ENCODE measurements around the gene MORF4L2.
"Not testable (repeated sequence)": the region's sequence is repeated elsewhere in the genome, so short reads cannot be mapped to it uniquely, and the experiment has no call there.

MORF4L2 gene

DNA sequence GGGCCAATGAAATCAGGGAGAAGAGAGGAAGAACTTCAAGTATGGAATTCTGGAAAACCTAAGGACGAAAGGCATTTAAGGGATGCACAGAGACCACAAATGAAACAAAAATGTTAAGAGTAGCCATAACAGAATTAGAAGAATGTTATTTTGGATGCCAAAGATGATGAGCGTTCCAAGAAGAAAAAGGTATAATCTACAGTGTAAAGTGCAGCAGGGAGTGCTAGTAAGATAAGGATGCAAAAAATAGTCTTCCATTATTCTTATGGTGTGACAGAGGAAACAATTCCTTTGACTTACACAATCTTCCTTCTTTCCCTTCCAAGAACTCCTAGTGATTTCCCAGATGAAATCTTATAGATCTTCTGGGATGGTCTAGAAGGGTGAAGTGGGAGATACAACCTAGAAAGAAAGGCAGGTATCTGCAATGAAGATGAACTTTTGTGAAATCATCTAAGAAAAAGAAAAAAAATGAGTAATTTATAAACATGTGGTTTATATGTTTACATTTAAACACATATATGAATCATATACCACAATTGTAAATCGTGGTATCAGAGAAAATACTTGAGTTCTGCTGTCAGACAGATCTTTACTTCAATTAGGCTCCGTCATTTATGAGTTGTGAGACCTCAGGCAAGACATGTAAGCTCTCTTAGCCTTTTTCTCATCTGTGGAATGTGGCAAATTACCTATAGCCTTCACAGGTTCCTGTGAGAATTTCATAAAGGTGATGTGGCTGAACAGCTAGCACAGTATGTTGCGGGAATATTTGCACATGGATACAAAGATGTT lies 8.1 kb downstream of the MORF4L2 start:
- DNase-seq (ENCODE audit: low read depth) = no peak

DNA sequence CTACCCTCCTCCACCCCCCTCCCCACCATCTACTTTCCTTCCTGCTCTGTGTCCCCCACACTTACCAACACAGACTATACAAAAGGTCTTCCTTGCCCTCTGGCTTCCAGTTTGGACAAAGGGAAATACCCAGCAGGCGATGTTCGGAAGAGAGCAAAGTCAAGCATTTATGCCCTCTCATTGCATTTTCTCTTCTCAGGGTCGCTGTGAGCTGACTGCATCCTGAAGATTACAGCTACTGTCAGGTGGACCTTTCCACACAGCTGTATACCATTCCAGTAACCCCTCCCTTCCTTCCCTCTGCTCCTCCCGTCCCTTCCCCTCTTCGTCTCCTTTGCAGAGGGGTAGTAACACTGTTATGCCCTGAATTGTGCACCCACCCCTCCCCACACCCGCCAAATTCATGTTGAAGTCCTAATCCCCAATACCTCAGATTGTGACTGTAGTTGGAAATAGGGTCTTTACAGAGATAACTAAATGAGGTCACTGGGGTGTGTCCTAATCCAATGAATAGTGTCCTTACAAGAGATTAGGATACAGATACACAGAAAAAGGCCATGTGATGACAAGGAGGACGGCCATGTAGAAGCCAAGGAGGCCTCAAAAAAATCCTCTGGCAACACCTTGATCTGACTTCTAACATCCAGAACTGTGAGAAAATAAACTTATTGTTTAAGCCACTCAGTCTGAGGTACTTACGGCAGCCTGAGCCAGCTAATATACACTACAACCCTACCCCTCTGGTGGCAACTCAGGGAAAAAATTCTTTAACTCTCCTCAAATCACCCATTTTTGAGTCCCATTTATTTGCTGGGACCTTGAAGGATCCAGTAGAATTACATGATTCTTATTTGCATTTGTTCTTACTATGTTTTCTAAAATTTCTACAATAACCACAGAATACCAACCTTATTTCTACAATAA lies 11.7 kb downstream of the MORF4L2 start:
- no peak for DNase-seq (ENCODE audit: low read depth)

DNA sequence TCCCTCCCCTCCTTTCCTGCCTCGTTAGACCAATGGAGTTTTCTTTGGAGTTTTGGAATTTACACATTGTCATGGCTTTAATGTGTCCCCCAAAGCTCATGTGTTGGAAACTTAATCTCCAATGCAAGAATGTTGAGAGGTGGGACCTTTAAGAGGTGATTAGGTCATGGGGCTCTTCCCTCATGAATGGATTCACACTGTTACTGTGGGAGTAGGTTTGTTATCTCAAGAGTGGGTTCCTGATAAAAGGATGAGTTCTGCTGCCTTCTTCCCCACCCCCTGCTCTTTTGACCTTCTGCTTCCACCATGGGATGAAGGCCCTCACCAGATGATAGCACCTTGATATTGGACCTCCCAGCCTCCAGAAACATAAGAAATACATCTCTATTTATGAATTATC lies 16.8 kb downstream of the MORF4L2 start:
- no peak for DNase-seq (ENCODE audit: low read depth)

DNA sequence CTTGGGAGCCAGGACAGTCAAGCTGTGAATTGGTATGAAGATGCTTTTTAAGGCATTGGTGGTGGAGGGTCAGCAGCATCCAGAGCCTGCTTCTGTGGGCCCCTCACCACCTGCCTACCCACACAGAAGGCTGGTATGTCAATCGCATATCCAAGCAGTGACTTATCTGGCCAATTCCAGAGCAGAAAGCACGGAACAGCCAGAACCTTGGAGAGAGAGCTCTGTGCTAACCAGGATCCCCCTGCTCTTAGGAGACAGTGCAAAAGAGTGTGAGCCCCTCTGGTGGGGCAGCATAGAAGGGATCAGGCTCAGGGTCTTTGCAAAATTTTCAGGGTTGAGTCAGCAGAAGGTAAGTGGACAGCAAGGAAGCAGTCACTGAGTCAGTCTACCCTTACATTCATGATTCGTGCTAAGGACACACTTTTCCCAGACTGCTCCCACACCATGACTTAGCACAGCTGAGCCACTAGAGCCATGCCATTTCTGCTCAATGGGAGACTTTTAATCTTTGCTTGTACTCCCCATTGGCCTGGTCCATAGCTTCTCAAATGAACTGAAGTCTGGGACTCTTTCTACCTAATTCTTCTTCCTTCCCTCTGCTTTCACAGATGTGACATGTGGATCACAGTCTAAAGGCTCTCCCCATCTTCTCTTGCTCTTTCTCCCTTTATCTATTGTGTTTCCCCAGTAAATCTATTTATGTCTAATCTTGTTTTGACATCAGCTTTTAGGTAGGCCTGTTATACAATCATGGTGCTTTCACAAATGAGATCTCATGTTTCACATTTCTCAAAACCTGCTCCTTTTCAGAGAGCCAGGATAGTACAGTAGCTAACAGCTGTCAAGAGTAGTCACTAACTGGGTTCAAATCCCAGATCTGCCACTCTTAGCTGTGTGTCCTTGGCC lies 20.0 kb downstream of the MORF4L2 start:
- no peak for DNase-seq (ENCODE audit: low read depth)

DNA sequence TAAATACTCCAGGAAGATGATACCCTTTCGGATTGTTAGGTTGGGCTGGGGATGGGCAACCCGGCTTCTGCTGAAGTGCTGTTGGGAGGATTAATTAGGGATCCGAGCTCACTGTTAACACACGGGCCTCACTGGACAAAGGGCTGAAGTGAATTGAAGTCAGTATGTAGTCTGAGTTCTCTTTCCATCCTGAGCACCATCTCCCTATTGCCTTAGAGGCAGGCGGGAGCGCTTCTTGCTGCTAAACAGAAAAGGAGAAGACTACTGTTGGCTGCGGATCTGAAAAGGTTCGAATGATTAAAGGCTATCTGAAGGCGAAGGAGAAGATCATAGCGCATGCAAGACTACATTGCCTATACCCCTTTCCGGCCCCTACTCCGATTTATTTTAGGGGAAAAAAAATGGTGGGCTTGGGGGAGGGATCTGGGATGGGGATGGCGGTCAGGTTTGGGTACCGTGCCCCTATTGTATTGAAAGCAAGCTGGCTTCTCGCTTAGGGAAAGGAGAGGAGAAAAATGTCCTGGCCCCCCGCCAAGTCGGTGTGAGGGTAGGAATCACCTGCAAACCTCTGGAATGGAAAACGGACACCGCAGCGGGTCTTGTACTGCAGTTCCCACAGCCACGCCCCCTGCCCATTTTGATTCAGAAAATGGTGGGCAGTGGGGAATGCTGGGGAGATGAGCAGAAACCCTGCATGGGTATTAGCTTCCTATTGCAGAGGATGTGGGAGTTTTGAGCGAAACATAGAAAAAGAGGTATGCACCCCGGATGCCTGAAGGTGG lies 22.3 kb downstream of the MORF4L2 start:
- DNase-seq (ENCODE audit: low read depth) = no peak

DNA sequence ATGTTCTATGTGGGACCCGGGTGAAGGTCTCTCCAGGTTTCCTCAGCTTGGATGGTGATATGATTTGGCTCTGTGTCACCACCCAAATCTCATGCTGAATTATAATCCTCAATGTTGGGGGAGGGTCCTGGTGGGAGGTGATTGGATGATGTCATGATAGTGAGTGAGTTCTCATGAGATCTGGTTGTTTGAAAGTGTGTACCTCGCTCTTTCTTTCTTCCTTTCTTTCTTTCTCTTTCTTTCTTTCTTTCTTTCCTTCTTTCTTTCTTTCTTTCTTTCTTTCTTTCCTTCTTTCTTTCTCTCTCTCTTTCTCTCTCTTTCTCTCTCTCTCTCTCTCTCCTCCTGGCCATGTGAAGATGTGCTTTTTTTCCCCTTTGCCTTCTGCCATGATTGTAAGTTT lies 27.0 kb downstream of the MORF4L2 start:
- DNase-seq (ENCODE audit: low read depth) = not testable (repeated sequence)

DNA sequence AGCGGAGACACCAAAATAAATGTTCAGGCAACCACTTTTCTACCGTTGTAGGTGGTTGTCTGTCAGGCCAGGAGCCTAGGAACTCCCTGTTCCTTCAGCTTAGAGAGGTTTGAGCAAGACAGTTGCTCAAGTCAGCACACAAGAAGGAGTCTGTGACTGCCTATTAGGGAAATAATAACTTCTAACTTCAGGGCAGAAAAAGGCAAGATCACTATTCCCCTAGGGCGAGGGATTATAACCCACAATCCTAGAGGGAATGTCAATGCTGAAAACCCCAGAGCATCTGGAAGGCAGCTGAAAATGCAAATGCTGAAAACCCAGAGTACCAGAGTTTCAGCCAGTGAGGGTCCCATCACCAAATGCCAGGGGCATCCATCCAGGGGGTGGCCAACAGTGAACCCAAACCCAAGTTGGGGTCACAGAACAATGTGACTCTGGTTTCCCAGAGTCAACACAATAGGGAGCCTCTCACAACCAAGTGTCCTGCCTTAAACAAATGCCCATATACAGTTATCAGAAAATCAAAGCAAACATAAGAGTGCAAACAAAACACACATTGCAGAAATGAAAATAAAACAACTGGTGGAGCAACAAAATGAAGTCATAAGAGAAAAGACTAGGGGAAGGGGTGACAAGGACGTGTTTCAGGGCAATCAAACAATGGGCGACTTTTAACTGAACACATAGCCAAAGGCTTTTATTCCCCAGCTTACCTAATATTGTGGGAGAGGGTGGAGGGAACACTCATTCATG lies 27.6 kb downstream of the MORF4L2 start:
- DNase-seq (ENCODE audit: low read depth) = no peak

DNA sequence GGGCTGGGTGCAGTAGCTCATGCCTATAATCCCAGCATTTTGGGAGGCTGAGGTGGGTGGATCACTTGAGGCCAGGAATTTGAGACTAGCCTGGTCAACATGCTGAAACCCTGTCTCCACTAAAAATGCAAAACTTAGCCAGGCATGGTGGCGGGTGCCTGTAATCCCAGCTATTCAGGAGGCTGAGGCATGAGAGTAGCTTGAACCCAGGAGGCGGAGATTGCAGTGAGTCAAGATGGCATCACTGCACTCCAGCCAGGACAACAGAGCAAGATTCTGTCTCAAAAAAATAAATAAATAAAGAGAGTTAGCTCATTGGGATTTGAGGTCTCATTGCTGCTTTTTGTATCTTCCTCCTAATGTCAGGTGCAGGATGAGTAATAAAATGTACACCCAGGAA lies 29.4 kb downstream of the MORF4L2 start:
- DNase-seq (ENCODE audit: low read depth) = not testable (repeated sequence)

DNA sequence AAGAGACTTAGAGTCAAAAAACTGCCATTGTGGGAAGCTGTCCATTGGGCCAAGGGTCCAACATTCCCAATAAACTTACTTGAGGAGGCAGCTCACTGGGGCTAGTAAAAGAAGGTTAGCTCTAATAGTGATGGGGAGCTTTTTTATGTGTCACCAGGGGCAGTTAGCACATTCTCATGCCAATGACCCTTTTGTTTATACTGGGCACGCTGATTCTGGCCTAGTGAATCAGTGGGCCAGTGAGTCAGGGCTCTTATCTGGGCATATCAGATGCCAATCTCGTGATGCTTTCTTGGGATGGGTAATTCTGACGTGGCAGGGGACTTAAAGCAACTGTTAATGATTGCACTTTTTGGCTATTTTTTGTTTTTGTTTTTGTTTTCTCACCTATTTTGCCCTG lies 29.9 kb downstream of the MORF4L2 start:
- DNase-seq (ENCODE audit: low read depth) = no peak

DNA sequence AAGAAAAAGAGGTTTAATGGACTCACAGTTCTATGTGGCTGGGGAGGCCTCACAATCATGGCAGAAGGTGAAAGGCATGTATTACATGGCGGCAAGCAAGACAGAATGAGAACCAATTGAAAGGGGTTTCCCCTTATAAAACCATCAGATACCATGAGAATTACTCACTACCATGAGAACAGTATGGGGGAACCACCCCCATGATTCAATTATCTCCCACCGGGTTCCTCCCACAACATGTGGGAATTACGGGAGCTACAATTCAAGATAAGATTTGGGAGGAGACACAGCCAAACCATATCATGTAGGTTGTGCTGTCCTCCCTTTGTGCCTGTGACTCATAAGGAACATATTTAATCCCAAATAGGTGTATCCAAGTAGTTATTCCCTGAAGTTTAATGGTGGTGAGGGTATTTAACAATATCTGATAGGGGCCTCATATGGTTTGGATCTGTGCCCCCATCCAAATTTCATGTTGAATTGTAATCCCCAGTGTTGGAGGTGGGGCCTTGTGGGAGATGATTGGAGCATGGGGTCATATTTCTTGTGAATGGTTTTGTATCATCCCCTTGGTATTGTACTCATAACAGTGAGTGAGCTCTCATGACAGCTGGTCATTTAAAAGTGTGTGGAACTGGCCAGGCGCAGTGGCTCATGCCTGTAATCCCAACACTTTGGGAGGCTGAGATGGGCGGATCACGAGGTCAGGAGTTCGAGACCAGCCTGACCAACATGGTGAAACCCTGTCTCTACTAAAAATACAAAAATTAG lies 31.1 kb downstream of the MORF4L2 start:
- DNase-seq (ENCODE audit: low read depth) = not testable (repeated sequence)

DNA sequence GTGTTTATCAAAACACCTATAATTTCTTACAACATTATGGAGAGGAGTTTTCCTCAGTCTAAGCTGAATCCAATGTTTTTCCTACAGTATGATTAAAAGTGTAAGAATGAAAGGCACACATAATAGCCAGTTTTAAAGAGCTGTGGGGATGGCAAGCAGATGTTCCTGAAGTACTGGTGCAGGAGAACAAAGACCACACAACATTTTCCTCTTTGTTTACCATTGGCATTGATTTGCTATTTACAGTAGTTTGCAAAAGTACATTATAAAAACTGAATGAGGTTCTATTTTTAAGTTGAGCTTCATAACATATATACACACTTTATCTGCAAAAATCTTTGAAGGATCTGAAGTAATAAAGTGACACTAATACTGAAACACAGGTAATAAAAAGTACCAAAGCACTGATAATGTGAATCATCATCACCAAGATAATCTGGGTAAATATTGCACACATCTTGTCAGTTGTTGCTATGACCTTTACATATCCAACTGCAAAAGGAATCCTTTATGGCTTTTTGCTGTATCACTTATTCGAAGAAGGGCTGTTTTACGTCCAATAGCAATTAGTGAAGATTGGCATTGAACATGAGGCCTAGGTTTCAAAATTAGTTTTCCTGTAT lies 35.2 kb downstream of the MORF4L2 start:
- DNase-seq (ENCODE audit: low read depth) = no peak

DNA sequence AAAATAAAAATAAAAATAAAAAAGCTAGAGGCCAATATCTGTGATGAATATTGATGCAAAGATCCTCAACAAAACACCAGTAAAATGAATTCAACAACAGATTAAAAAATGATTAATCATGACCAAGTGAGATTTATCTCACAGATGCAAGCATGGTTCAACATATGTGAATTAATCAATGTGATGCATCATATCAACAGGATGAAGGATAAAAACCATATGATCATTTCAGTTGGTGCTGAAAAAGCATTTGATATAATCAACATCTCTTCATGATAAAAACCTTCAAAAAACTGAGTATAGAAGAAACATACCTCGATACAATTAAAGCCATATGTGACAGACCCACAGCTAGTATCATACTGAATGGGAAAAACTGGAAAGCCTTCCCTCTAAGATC lies 38.9 kb downstream of the MORF4L2 start:
- no peak for DNase-seq (ENCODE audit: low read depth)

DNA sequence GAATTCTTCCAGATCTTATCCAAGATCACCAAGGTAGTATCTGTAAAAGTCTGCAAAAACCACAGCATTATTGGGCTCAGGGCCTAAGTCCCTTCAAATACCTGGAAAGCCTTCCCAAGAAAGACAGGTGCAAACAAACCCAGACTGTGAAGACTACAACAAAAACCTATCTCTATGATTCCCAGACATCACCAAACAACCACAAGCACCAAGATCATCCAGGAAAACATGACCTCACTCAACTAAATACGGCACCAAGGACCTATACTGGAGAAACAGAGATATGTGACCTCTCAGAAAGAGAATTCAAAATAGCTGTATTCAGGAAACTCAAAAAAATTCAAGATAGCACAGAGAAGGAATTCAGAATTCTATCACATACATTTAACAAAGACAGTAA lies 42.4 kb downstream of the MORF4L2 start:
- no peak for DNase-seq (ENCODE audit: low read depth)

DNA sequence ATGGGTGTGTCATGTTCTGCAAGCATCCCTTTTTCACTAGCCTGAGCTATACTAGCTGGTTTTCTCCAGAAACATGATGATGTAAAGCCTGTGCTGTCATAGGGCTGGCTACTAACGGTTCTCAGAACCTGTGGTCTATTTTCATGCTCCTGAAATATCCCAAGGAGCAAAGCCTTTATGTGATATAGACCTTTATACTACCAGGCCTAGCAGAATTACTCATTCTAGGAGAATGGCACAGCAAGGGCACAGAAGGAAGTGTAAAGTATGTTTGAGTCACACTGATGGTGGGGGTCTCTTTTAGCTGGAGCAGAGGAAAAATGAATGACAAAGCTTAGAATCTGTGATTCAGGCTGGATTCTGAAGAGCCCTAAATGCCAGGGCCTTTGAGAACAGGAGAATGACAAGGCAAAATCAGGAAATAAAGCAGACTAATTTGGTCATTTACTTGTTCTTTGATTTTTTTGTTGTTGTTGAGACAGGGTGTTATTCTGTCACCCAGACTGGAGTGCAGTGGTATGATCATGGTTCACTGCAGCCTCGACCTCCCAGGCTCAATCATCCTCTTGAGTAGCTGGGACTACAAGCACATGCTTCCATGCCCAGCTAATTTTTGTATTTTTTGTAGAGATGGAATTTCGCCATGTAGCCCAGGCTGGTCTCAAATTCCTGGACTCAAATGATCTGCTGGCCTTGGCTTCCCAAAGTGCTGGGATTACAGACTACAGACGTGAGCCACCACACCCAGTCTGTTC lies 45.9 kb downstream of the MORF4L2 start:
- no peak for DNase-seq (ENCODE audit: low read depth)

DNA sequence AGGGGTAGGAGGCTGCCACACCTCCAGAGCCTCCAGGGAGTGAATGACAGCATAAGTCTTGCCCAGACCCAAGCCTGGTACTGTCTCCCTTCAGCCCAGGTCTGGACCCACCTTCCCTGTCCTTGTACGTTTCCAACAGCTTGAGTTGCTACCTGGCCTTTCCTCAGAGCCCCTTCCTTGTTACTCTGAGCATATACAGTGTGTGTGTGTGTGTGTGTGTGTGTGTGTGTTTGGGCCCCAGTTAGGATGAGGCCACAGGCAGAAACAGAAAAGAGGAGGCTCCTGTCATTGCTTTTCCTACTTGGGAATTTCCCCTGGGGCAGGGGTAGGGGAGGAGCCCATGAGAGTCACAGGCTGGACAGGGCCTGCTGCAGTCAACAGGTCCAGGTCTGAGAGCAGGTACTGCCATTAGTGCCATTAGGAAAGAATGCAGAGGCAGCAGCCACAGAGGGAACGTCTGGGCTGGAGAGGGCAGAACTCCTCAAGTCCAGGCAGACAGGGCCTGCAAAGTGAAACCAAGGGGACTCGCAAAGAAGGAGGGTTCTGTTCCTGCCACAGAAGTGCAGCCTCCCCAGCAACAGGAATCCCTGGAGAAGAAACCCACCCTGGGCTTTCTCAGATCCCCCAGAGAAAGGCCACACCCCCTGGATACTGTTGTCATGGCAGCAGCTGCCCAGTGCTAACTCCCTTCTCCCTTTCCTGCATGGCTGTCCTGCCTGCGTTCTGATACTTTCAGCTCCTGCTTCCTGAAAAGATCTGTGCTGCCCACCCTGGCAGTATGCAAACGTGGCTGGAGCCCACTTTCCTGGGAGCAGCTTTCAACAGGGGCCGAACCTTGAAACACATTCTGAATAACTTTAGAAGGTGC lies 47.8 kb downstream of the MORF4L2 start:
- not testable (repeated sequence) for DNase-seq (ENCODE audit: low read depth)

DNA sequence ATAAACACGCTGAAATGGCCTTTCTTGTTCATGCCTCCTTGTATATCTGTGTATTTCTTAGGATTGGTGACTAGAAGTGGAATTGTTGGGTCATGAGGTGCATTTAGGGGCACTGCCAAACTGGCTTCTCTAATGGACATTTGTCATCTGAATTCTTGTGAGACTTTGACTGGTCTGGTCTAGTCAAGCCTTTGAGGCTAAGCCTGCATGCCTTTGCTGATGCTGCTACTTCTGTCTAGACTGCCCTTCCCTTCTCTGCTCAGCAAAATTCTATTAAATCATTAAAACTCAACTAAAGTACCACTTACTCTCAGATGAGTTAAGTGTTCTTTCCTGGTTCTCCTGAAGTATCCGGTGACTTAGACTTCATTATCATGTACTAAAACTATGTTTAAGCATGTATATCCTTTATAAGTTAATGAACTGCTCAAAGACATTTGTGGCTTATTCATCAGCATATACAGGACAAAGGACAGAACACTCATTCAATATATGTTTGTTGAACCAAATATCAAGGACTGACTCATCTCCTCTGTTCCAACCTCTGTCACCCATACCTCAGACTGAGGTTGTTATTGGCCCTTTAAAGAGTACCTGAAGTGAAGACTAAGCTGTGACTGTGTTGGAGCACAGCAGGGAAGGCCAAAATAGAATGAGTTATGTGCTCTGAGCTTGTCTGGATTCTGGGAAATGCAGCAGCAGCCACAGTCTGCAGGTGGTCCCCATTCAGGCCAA lies 48.7 kb downstream of the MORF4L2 start:
- no peak for DNase-seq (ENCODE audit: low read depth)

DNA sequence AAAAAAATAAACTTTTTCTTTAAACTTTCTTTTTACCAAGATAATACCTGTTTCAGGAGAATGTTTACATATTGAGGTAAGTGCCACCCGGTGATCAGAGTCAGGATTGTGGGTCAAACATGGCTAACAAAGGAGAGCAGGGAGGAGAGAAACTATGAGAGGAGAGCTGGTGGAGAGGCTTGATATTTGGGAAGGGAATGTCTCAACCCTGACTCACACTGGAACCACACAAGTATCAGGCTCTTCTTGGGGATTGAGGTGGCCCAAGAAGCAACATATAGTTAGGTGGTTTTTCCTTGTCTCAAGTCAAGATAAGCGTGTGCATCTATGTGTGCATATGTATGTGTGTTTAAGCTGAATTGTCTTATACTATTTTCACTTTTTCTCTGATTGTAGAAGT lies 51.1 kb downstream of the MORF4L2 start:
- no peak for DNase-seq (ENCODE audit: low read depth)
